Chondrocyte (in vitro differentiated cells): ENCODE results near the gene CSNK1G2. TPM values are rescaled to one million over a fixed set of nuclear protein-coding genes. Genes with fewer than 3 reads are reported as not detected.

Source experiments
- DNase-seq: peaks from one replicate; pipeline ENCODE4 v3.0.0; 2021; ENCODE audit warnings: mixed read lengths, low spot score
- H3K27ac Mint-ChIP-seq: one replicate; pipeline ENCODE4 v1.8.0; 2021; ENCODE audit warnings: mild to moderate bottlenecking, moderate library complexity, mixed read lengths; ENCODE audit not compliant: unreplicated experiment
- H3K27me3 Mint-ChIP-seq: 2 replicates; pipeline ENCODE4 v1.8.0; 2021; ENCODE audit warnings: low read depth, mixed read lengths
- H3K36me3 Mint-ChIP-seq: 2 replicates; pipeline ENCODE4 v1.8.0; 2021; ENCODE audit warnings: low read depth, mixed read lengths
- H3K4me1 Mint-ChIP-seq: 2 replicates; pipeline ENCODE4 v1.8.0; 2021; ENCODE audit warnings: low read depth, mild to moderate bottlenecking, mixed read lengths
- H3K4me3 Mint-ChIP-seq: one replicate; pipeline ENCODE4 v1.8.0; 2021; ENCODE audit warnings: mild to moderate bottlenecking, moderate library complexity, mixed read lengths; ENCODE audit not compliant: unreplicated experiment
- H3K9me3 Mint-ChIP-seq: 2 replicates; pipeline ENCODE4 v1.8.0; 2021; ENCODE audit warnings: low read depth, mixed read lengths
- total RNA-seq: library from RNA; stranded (reverse); gene quantifications from 3 replicates; pipeline ENCODE4 v1.2.1, GENCODE V29; 2021
- TF ChIP-seq, protein P1 (sequence below): fragments of 200-600 bp; sonication (generic); IDR thresholded peaks from 2 replicates; pipeline ENCODE4 v1.5.0; 2021; ENCODE audit warnings: antibody characterized with exemption, mild to moderate bottlenecking, moderate library complexity

The CSNK1G2 gene
- total RNA-seq, 1 donor from 2014 or later = 58.9 TPM

DNA sequence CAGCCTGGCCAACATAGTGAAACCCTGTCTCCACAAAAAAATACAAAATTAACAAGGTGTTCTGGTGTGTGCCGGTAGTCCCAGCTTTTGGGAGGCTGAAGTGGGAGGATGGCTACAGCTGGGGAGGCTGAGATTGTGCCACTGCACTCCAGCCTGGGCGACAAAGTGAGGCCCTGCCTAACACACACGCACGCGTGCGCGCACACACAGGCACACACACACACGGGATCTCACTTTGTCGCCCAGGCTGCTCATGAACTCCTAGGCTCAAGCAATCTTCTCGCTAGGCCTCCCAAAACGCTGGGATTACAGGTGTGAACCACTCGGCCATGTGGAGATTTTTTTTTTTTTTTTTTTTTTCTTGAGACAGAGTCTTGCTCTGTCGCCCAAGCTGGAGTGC, 77.8 kb downstream of the CSNK1G2 start:
- Mint-ChIP-seq H3K27ac (no peak overlapping the region), H3K4me3 (no peak overlapping the region), H3K9me3 (no peaks in the 10 kb centered on the region), H3K27me3 (no peaks in the 10 kb centered on the region), H3K4me1 (peaks cover 6% of the 10 kb centered on the region), H3K36me3 (no peaks in the 10 kb centered on the region)
- no peak for DNase-seq
- TF ChIP-seq, protein P1, sequence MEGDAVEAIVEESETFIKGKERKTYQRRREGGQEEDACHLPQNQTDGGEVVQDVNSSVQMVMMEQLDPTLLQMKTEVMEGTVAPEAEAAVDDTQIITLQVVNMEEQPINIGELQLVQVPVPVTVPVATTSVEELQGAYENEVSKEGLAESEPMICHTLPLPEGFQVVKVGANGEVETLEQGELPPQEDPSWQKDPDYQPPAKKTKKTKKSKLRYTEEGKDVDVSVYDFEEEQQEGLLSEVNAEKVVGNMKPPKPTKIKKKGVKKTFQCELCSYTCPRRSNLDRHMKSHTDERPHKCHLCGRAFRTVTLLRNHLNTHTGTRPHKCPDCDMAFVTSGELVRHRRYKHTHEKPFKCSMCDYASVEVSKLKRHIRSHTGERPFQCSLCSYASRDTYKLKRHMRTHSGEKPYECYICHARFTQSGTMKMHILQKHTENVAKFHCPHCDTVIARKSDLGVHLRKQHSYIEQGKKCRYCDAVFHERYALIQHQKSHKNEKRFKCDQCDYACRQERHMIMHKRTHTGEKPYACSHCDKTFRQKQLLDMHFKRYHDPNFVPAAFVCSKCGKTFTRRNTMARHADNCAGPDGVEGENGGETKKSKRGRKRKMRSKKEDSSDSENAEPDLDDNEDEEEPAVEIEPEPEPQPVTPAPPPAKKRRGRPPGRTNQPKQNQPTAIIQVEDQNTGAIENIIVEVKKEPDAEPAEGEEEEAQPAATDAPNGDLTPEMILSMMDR = no peak

DNA sequence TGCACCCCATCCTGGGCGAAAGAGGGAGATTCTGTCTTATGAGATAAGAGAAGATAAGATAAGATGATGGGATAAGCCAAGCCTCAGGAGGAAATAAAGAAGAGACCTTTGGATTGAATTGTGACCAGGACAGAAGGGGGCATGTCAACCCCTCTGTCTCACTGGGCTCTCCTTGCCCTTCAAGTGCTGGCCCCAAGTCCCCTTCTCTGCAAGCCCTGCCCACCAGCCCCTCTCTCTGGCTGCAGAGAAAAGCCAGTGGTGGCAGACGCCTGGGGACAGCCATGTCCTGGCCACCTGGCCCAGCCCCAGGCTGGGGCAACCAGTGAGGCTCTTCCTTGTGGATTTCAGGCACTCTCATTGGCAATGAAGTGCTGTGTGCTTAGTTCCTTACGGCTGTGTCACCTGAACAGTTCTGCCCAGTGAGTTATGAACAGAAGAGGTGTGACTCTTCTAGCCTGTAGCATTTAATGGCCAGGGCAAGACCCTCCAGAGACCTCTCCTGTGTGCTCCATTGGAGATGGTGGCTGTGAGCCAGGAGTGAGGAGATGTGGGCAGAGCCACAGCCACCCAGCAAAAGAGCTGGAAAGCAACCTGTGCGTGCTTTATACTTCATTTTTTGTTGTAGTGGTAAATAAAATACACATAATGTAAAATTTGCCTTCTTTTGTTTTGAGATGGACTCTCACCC, 80.6 kb downstream of the CSNK1G2 start:
- Mint-ChIP-seq H3K27ac (no peak overlapping the region), H3K4me1 (no peaks in the 10 kb centered on the region), H3K9me3 (peaks cover 3% of the 10 kb centered on the region), H3K4me3 (no peak overlapping the region), H3K36me3 (no peaks in the 10 kb centered on the region), H3K27me3 (no peaks in the 10 kb centered on the region)
- no peak for DNase-seq
- TF ChIP-seq, protein P1 = no peak

DNA sequence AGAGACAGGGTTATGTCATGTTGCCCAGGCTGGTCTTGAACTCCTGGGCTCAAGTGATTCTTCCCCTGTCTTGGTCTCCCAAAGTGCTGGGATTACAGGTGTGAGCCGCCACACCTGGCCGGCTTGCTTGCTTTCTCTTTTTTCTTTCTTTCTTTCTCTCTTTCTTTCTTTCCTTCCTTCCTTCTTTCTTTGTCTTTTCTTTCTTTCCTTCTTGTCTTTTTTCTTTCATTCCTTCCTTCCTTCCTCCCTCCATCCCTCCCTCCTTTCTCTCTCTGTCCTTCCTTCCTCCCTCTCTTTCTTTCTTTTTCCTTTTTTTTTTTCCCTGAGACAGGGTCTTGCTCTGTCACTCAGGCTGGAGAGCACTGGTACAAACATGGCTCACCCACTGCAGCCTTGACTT, 81.3 kb downstream of the CSNK1G2 start:
- peaks cover 3% of the 10 kb centered on the region for H3K9me3 Mint-ChIP-seq
- no peak for DNase-seq
- H3K27ac Mint-ChIP-seq = no peak overlapping the region
- TF ChIP-seq, protein P1 = no peak
- H3K4me3 Mint-ChIP-seq = no peak overlapping the region
- no peaks in the 10 kb centered on the region for H3K27me3 Mint-ChIP-seq
- H3K4me1 Mint-ChIP-seq = no peaks in the 10 kb centered on the region
- no peaks in the 10 kb centered on the region for H3K36me3 Mint-ChIP-seq

DNA sequence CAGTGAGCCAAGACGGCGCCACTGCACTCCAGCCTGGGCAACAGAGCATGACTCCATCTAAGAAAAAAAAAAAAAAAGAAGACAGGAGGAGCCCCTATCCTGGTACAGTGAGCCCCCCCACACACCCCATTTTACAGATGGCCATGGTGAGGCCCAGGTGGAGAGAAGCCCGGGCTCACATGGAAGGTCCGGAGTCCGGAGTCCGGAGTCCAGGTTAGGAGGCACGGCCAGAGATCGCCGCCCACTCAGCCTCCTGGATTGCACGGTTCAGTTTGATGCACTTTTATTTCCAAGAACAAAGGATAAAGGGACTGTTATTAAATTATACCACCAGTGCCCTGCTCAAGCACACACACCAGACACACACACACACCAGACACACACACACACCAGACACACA, 85.8 kb downstream of the CSNK1G2 start:
- Mint-ChIP-seq H3K4me3 (no peak overlapping the region), H3K36me3 (no peaks in the 10 kb centered on the region), H3K27me3 (no peaks in the 10 kb centered on the region), H3K27ac (no peak overlapping the region), H3K9me3 (peaks cover 3% of the 10 kb centered on the region), H3K4me1 (peaks cover 5% of the 10 kb centered on the region)
- no peak for DNase-seq
- TF ChIP-seq, protein P1 = no peak

DNA sequence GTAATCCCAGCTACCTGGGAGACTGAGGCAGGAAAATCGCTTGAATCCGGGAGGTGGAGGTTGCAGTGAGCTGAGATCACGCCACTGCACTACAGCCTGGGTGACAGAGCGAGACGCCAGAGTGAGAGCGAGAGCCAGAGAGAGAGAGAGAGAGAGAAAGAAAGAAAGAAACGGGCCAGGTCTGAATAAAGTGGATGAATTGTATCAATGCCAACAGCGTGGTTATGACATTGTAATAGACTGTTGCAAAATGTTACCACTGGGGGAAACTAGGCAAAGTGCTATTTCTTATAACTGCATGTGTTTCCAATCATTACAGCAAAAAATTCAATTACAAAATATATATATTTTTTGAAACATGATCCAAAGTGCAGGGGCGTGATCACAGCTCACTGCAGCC, 86.4 kb downstream of the CSNK1G2 start:
- TF ChIP-seq, protein P1 = peak; percentile 43
- Mint-ChIP-seq H3K4me3 (no peak overlapping the region), H3K4me1 (peaks cover 11% of the 10 kb centered on the region), H3K27me3 (no peaks in the 10 kb centered on the region), H3K9me3 (peaks cover 3% of the 10 kb centered on the region), H3K36me3 (no peaks in the 10 kb centered on the region), H3K27ac (no peak overlapping the region)
- DNase-seq = no peak

Other genes starting within 250 kb of the CSNK1G2 start
- not detected in 3 replicates for gene ONECUT3, start 187.7 kb upstream of the CSNK1G2 start, total RNA-seq
- 1.9 to 6.0 TPM (median 5.7 TPM) in 3 replicates for gene ATP8B3, start 128.9 kb upstream of the CSNK1G2 start, total RNA-seq
- gene REXO1, start 92.7 kb upstream of the CSNK1G2 start, total RNA-seq = 22.2 to 24.9 TPM (median 24.9 TPM) in 3 replicates
- 25.0 to 38.9 TPM (median 38.9 TPM) in 3 replicates for gene KLF16, start 77.6 kb upstream of the CSNK1G2 start, total RNA-seq
- gene ABHD17A, start 55.7 kb upstream of the CSNK1G2 start, total RNA-seq = 54.6 to 60.2 TPM (median 54.6 TPM) in 3 replicates
- gene ADAT3, start 35.8 kb upstream of the CSNK1G2 start, total RNA-seq = 3.2 to 4.3 TPM (median 3.6 TPM) in 3 replicates
- 51.6 to 57.5 TPM (median 57.4 TPM) in 3 replicates for gene SCAMP4, start 35.8 kb upstream of the CSNK1G2 start, total RNA-seq
- 61.0 to 66.2 TPM (median 65.9 TPM) in 3 replicates for gene BTBD2, start 74.5 kb downstream of the CSNK1G2 start, total RNA-seq
- gene MKNK2, start 110.1 kb downstream of the CSNK1G2 start, total RNA-seq = 32.8 to 127 TPM (median 125 TPM) in 3 replicates
- gene MOB3A, start 155.2 kb downstream of the CSNK1G2 start, total RNA-seq = 34.6 to 48.0 TPM (median 45.5 TPM) in 3 replicates
- 2.4 to 3.9 TPM (median 3.2 TPM) in 3 replicates for gene IZUMO4, start 155.7 kb downstream of the CSNK1G2 start, total RNA-seq
- 139 to 157 TPM (median 144 TPM) in 3 replicates for gene AP3D1, start 210.4 kb downstream of the CSNK1G2 start, total RNA-seq
- gene DOT1L, start 222.8 kb downstream of the CSNK1G2 start, total RNA-seq = 24.0 to 26.2 TPM (median 24.9 TPM) in 3 replicates